Subcutaneous adipose tissue (tissue), 4 donors: ENCODE measurements around the gene TGFBRAP1. TPM values are rescaled to one million over a fixed set of nuclear protein-coding genes. Genes with fewer than 3 reads are reported as not detected.

ENCODE experiments used
- total RNA-seq, 4 donors: library from RNA; depleted of rRNA; stranded (reverse); fragments of >200 nt; gene quantifications; one replicate each; pipeline ENCODE4 v1.1.0, GENCODE V29; 2016
- TF ChIP-seq, protein P1 (sequence below): fragments of 450-650 bp; IDR thresholded peaks from one replicate; pipeline ENCODE4 v1.5.1; 2016; ENCODE audit warnings: low read depth, mild to moderate bottlenecking, control low read depth, antibody characterized with exemption, moderate library complexity

TGFBRAP1 gene
- total RNA-seq, 4 donors from 2014 or later, result 21.0 to 24.6 (median 22.2) TPM

DNA sequence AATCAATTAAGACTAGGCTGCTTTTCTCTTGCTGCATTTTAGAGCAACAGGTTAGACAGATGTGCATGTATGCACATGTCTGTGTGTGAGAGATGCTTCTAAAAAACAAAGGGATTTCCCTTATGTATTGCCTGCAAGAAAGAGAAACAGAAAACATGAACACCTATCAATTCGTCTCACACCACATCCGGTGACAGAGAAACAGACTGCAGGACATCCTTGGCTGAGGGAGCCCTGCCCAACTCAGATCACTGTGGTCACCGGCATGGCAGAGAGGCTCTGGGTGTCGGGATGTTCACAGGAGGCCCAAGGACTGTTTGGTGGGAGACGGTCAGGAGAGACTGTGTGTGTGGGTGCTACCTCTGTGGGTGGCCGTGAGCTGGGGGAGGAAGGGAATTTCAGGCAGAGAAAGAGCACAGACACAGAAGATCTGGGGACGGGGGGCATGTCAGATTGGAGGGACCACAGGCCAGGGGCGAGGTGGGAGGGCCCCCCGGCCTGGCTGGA lies 44.4 kb upstream of the TGFBRAP1 start:
- TF ChIP-seq, protein P1, sequence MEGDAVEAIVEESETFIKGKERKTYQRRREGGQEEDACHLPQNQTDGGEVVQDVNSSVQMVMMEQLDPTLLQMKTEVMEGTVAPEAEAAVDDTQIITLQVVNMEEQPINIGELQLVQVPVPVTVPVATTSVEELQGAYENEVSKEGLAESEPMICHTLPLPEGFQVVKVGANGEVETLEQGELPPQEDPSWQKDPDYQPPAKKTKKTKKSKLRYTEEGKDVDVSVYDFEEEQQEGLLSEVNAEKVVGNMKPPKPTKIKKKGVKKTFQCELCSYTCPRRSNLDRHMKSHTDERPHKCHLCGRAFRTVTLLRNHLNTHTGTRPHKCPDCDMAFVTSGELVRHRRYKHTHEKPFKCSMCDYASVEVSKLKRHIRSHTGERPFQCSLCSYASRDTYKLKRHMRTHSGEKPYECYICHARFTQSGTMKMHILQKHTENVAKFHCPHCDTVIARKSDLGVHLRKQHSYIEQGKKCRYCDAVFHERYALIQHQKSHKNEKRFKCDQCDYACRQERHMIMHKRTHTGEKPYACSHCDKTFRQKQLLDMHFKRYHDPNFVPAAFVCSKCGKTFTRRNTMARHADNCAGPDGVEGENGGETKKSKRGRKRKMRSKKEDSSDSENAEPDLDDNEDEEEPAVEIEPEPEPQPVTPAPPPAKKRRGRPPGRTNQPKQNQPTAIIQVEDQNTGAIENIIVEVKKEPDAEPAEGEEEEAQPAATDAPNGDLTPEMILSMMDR, result no peak

GRCh38 chr2:105373344-105373781 lies 43.8 kb upstream of the TGFBRAP1 start:
- TF ChIP-seq, protein P1, result no peak

GRCh38 chr2:105371810-105372209 lies 42.3 kb upstream of the TGFBRAP1 start:
- TF ChIP-seq, protein P1, result no peak

DNA sequence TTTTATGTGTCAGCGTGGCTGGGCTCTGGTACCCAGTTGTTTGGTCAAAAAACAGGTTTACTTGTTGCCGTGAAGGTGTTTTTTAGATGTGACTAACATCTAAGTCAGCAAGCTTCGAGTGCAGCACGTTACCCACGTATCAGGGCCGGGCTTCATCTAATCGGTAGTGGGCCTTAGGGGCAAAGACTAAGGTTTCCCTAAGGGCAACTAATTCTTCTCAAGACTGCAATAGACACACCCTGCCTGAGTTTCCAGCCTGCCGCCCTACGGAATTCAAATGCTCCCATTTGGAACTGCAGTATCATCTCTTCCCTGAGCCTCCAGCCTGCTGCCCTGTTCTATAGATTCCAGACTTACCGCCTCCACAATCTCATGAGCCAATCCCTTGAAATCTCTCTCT lies 41.6 kb upstream of the TGFBRAP1 start:
- TF ChIP-seq, protein P1, result no peak

GRCh38 chr2:105369777-105370690 lies 40.5 kb upstream of the TGFBRAP1 start:
- TF ChIP-seq, protein P1, result no peak

DNA sequence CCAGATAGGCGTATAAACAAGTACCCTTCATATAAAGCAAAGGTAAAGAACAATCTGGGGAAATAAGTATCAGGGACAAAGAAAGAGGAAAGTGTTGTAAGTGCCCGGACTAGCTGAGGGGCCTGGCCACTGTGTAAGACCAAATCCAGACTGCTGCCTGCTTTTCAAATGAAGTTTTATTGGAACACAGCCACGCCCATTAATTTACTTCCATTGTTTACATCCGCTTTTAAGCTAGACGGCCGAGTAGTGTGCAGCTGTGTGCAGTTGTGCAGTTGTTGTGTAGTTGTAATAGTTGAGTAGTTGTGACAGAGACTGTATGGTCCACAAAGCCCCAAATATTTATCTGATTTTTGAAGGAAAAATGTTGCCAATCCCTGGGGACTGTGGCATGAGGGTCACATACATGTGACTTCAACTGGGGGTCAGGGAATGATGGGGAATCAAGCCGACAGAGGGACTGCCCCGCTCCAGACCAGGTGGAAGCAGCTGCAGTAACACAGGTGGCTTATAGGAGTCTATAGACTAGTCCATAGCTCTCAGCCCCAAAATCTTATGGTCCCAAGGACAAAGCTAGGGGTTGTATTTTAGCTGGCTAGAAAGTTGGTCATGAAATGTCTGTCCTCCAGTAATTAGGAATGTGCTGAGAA lies 39.3 kb upstream of the TGFBRAP1 start:
- TF ChIP-seq, protein P1, result no peak

GRCh38 chr2:105365206-105365605 lies 35.7 kb upstream of the TGFBRAP1 start:
- TF ChIP-seq, protein P1, result no peak
